IMR-90 (cell line): ENCODE measurements around the gene CDX1. TPM values are rescaled to one million over a fixed set of nuclear protein-coding genes. Genes with fewer than 3 reads are reported as not detected.

Source experiments
- ATAC-seq: fragments of 200-7000 bp; cut with Tn5 transposase; 2 replicates; pipeline ENCODE4 v1.9.1; 2020; ENCODE audit warnings: low read depth, mild to moderate bottlenecking, moderate library complexity
- BruUV-seq: library from RNA; stranded (reverse); fragments of 400-500 nt; replicated peaks from 2 replicates; lab custom pipeline; 2021; lab: Mats Ljungman, UMichigan
- CTCF ChIA-PET: fragments of 300-600 bp; formaldehyde crosslinking; extraction: SDS; loops from one replicate; lab custom pipeline; 2021; ENCODE audit warnings: antibody characterized with exemption; lab: Yijun Ruan, JAX
- POLR2A ChIA-PET: fragments of 300-600 bp; sonication (Branson Sonifier 250); formaldehyde crosslinking; loops from one replicate; lab custom pipeline; 2022; ENCODE audit warnings: antibody characterized with exemption; ENCODE audit not compliant: unreplicated experiment; lab: Charles Lee
- DNase-seq: peaks from one replicate; pipeline ENCODE4 v3.0.0; 2013
- H2AFZ ChIP-seq: replicated peaks from 2 replicates; pipeline ENCODE3; 2013; ENCODE audit warnings: low read length, mild to moderate bottlenecking; ENCODE audit not compliant: poor library complexity
- H2AK5ac ChIP-seq: 2 replicates; pipeline ENCODE4 v1.6.1; 2013; ENCODE audit warnings: low read depth, low read length, inconsistent platforms
- H2AK9ac ChIP-seq: replicated peaks from 2 replicates; pipeline ENCODE3; 2013; ENCODE audit warnings: mild to moderate bottlenecking, low read depth, low read length, moderate library complexity; ENCODE audit not compliant: poor library complexity
- H2BK120ac ChIP-seq: 2 replicates; pipeline ENCODE4 v1.6.1; 2013; ENCODE audit warnings: low read depth, low read length, inconsistent platforms
- H2BK15ac ChIP-seq: 3 replicates; pipeline ENCODE4 v1.6.1; 2013; ENCODE audit warnings: low read depth, low read length, inconsistent platforms
- H2BK20ac ChIP-seq: 2 replicates; pipeline ENCODE4 v1.6.1; 2013; ENCODE audit warnings: low read depth, mild to moderate bottlenecking, inconsistent platforms, low read length, moderate library complexity
- H2BK5ac ChIP-seq: 2 replicates; pipeline ENCODE4 v1.6.1; 2013; ENCODE audit warnings: mild to moderate bottlenecking, low read depth, low read length, inconsistent platforms; ENCODE audit not compliant: poor library complexity, severe bottlenecking
- H3K14ac ChIP-seq: replicated peaks from 2 replicates; pipeline ENCODE4 v1.6.1; 2013; ENCODE audit warnings: low read depth, low read length, inconsistent platforms
- H3K18ac ChIP-seq: 2 replicates; pipeline ENCODE4 v1.6.1; 2013; ENCODE audit warnings: low read depth, low read length, control low read depth
- H3K23ac ChIP-seq: 2 replicates; pipeline ENCODE4 v1.6.1; 2013; ENCODE audit warnings: low read depth, low read length, inconsistent platforms
- H3K27ac ChIP-seq: 2 replicates; pipeline ENCODE4 v1.5.1; 2013; ENCODE audit warnings: mild to moderate bottlenecking, control low read depth, low read length; ENCODE audit not compliant: insufficient read depth
- H3K27me3 ChIP-seq: 2 replicates; pipeline ENCODE4 v1.6.1; 2013; ENCODE audit warnings: low read length; ENCODE audit not compliant: control insufficient read depth, insufficient read depth
- H3K36me3 ChIP-seq: 2 replicates; pipeline ENCODE4 v1.6.1; 2013; ENCODE audit warnings: low read length, mixed read lengths; ENCODE audit not compliant: control insufficient read depth, insufficient read depth
- H3K4ac ChIP-seq: 2 replicates; pipeline ENCODE4 v1.6.1; 2013; ENCODE audit warnings: low read depth, low read length, inconsistent platforms
- H3K4me1 ChIP-seq: 2 replicates; pipeline ENCODE4 v1.6.1; 2013; ENCODE audit warnings: low read length, mixed read lengths; ENCODE audit not compliant: control insufficient read depth, insufficient read depth
- H3K4me2 ChIP-seq: 2 replicates; pipeline ENCODE4 v1.6.1; 2013; ENCODE audit warnings: low read depth, mild to moderate bottlenecking, control low read depth, low read length, moderate library complexity
- H3K4me3 ChIP-seq: 2 replicates; pipeline ENCODE4 v1.5.1; 2013; ENCODE audit warnings: low read depth, mild to moderate bottlenecking, control low read depth, low read length, moderate library complexity; ENCODE audit not compliant: insufficient read depth
- H3K56ac ChIP-seq: 2 replicates; pipeline ENCODE4 v1.6.1; 2013; ENCODE audit warnings: low read length, inconsistent platforms; ENCODE audit not compliant: insufficient read depth; ENCODE audit errors: extremely low read depth
- H3K79me1 ChIP-seq, 2 experiments: 2 replicates each; pipeline ENCODE4 v1.6.1; 2013; ENCODE audit warnings: low read length in 2 of 2, inconsistent platforms in 1 of 2, low read depth in 1 of 2
- H3K9ac ChIP-seq: 2 replicates; pipeline ENCODE4 v1.6.1; 2013; ENCODE audit warnings: low read depth, low read length, control low read depth
- H3K9me1 ChIP-seq: 2 replicates; pipeline ENCODE4 v1.6.1; 2013; ENCODE audit warnings: low read length, inconsistent platforms; ENCODE audit not compliant: insufficient read depth
- H3K9me3 ChIP-seq: 2 replicates; pipeline ENCODE4 v1.6.1; 2013; ENCODE audit warnings: low read length; ENCODE audit not compliant: control insufficient read depth, insufficient read depth
- H4K20me1 ChIP-seq: 2 replicates; pipeline ENCODE4 v1.6.1; 2013; ENCODE audit warnings: low read length, inconsistent platforms; ENCODE audit not compliant: insufficient read depth
- H4K5ac ChIP-seq: 2 replicates; pipeline ENCODE4 v1.6.1; 2013; ENCODE audit warnings: mild to moderate bottlenecking, low read depth, low read length, control low read depth
- H4K8ac ChIP-seq, 2 experiments: 2 replicates each; pipeline ENCODE4 v1.6.1; 2013; ENCODE audit warnings: low read depth in 2 of 2, low read length in 2 of 2, control low read depth in 1 of 2, inconsistent platforms in 1 of 2
- H4K91ac ChIP-seq: 2 replicates; pipeline ENCODE4 v1.6.1; 2013; ENCODE audit warnings: low read depth, low read length, inconsistent platforms; ENCODE audit not compliant: insufficient read depth
- BHLHE40 ChIP-seq: fragments of 150-350 bp; IDR thresholded peaks from 2 replicates; pipeline ENCODE4 v1.6.1; 2016; ENCODE audit warnings: mild to moderate bottlenecking, low read depth, low read length
- MAZ ChIP-seq: IDR thresholded peaks from 2 replicates; pipeline ENCODE4 v1.6.1; 2012; ENCODE audit warnings: low read depth, mild to moderate bottlenecking, low read length, improper control_type of control experiment, moderate library complexity, borderline replicate concordance
- POLR2A ChIP-seq: IDR thresholded peaks from 2 replicates; pipeline ENCODE4 v1.6.1; 2012; ENCODE audit warnings: mild to moderate bottlenecking, low read depth, low read length
- WGBS, 2 experiments: methylation state at CpG; one replicate each; pipeline versions ENCODE4 v1.1.5 to v1.1.7; 2013; ENCODE audit warnings: missing lambda C conversion rate in 2 of 2; ENCODE audit not compliant: insufficient read length in 1 of 2; ENCODE audit errors: extremely low coverage in 2 of 2; 5-methylcytosine and 5-hydroxymethylcytosine counted together
- dilution Hi-C: fragments of 300-500 bp; cut with HindIII; formaldehyde crosslinking; loops from one replicate; pipeline ENCODE4 v1.14.3; 2018; ENCODE audit warnings: low sequenced_read_pairs; ENCODE audit not compliant: unreplicated experiment
- in situ Hi-C: fragments of 300-500 bp; cut with MboI; formaldehyde crosslinking; loops from 3 replicates; pipeline ENCODE4 v1.14.3; 2019; ENCODE audit warnings: low sequenced_read_pairs, inconsistent platforms, mixed read lengths
- intact Hi-C: fragments of 100-400 bp; cut with micrococcal nuclease; formaldehyde crosslinking; loops from 2 replicates; pipeline ENCODE4 v1.10.0; 2022
- polyA plus RNA-seq, 3 experiments: library from polyadenylated mRNA; depleted of rRNA; stranded (reverse); fragments of >200 nt; gene quantifications; 2 replicates each; pipeline ENCODE4 v1.2.3, GENCODE V29; 2012; ENCODE audit warnings: low replicate concordance in 1 of 3
- total RNA-seq: library from RNA; depleted of rRNA; stranded (reverse); fragments of >200 nt; gene quantifications from 2 replicates; pipeline ENCODE4 v1.2.3, GENCODE V29; 2012
- TF ChIP-seq, protein P1 (sequence below): conservative IDR thresholded peaks from 2 replicates; pipeline ENCODE4 v1.5.1; 2012; ENCODE audit warnings: mild to moderate bottlenecking, low read depth, low read length, improper control_type of control experiment
- TF ChIP-seq, protein P2 (sequence below): fragments of 150-350 bp; IDR thresholded peaks from 2 replicates; pipeline ENCODE4 v1.6.1; 2016; ENCODE audit warnings: low read depth, mild to moderate bottlenecking, low read length, moderate library complexity, borderline replicate concordance

CDX1 gene
- total and polyA plus RNA-seq, 2 of the 4 experiments (the other 2 are of a cell fraction), result 0.18 to 0.24 TPM

DNA sequence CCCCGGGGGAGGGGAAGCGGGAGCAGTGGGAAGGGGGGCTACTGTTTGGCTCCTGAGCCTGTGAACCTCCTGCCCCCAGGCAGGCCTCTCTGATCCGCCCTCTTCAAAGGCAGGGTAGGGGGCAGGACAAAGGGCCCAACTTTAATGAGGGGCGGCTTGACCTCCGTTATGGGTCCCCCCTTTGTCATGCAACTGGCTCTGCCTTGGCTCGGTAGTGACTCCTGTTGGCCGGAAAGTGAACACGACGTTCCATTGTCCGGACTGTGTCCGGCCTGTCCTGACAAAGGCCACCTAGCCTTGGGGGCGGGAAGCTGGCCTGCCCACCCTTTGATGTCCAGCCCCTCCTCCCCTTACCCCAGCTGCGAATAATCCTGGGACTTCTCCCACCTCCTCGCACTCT is 1.3 kb downstream of the CDX1 start:
- H2AFZ ChIP-seq, result no peak overlapping the region
- in situ Hi-C loops, result no loop called here
- BruUV-seq, result no TSS peak

More for the DNA sequence above, 1.3 kb downstream of the CDX1 start:
- ChIA-PET CTCF (interaction anchor here (0.9 to 1.0 kb wide), 2 partner anchors 23 to 39 kb away, joined by 3 read pairs; no protein-coding TSS in a partner anchor), POLR2A (no interaction called here)
- no peak overlapping the region for H3K4ac ChIP-seq
- no peak for TF ChIP-seq MAZ
- TF ChIP-seq, protein P1, sequence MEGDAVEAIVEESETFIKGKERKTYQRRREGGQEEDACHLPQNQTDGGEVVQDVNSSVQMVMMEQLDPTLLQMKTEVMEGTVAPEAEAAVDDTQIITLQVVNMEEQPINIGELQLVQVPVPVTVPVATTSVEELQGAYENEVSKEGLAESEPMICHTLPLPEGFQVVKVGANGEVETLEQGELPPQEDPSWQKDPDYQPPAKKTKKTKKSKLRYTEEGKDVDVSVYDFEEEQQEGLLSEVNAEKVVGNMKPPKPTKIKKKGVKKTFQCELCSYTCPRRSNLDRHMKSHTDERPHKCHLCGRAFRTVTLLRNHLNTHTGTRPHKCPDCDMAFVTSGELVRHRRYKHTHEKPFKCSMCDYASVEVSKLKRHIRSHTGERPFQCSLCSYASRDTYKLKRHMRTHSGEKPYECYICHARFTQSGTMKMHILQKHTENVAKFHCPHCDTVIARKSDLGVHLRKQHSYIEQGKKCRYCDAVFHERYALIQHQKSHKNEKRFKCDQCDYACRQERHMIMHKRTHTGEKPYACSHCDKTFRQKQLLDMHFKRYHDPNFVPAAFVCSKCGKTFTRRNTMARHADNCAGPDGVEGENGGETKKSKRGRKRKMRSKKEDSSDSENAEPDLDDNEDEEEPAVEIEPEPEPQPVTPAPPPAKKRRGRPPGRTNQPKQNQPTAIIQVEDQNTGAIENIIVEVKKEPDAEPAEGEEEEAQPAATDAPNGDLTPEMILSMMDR, result 0 out of 2 replicates have a peak, but pooled peaks have one; percentile 5
- TF ChIP-seq BHLHE40, result no peak
- TF ChIP-seq, protein P2, sequence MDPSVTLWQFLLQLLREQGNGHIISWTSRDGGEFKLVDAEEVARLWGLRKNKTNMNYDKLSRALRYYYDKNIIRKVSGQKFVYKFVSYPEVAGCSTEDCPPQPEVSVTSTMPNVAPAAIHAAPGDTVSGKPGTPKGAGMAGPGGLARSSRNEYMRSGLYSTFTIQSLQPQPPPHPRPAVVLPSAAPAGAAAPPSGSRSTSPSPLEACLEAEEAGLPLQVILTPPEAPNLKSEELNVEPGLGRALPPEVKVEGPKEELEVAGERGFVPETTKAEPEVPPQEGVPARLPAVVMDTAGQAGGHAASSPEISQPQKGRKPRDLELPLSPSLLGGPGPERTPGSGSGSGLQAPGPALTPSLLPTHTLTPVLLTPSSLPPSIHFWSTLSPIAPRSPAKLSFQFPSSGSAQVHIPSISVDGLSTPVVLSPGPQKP, result no peak
- no peak for TF ChIP-seq POLR2A
- ATAC-seq (no peak), DNase-seq (no peak)
- H4K5ac ChIP-seq, result no peak overlapping the region
- H3K14ac ChIP-seq, result no peak overlapping the region
- H2BK5ac ChIP-seq, result no peak overlapping the region
- no peaks in the 10 kb centered on the region for H3K79me1 ChIP-seq
- intact Hi-C loops (no loop called here), dilution Hi-C loops (no loop called here)
- no peaks in the 10 kb centered on the region for H3K9me3 ChIP-seq
- no peak overlapping the region for H2BK120ac ChIP-seq
- H2BK20ac ChIP-seq, result no peak overlapping the region
- H3K56ac ChIP-seq, result no peak overlapping the region
- H3K36me3 ChIP-seq, result no peaks in the 10 kb centered on the region
- no peak overlapping the region for H3K4me3 ChIP-seq
- no peak overlapping the region for H3K18ac ChIP-seq
- H3K23ac ChIP-seq, result no peak overlapping the region
- WGBS, 2 experiments, result 83% methylated on average over 7 of the region's 14 CpGs; no CpG with 5 or more reads in 1 of the 2 experiments
- no peak overlapping the region for H3K27ac ChIP-seq
- no peak overlapping the region for H4K91ac ChIP-seq
- H2BK15ac ChIP-seq, result no peak overlapping the region
- peaks cover 4% of the 10 kb centered on the region; the same call in 1 of the 2 replicates for H3K9me1 ChIP-seq
- no peak overlapping the region for H2AK5ac ChIP-seq
- H3K27me3 ChIP-seq, result peaks cover 24% of the 10 kb centered on the region
- H4K8ac ChIP-seq, result no peak overlapping the region
- H2AK9ac ChIP-seq, result peak overlapping the region; percentile 20
- H3K9ac ChIP-seq, result no peak overlapping the region
- H3K4me2 ChIP-seq, result no peak overlapping the region
- H3K4me1 ChIP-seq, result peaks cover 9% of the 10 kb centered on the region; the same call in 1 of the 2 replicates
- H4K20me1 ChIP-seq, result no peaks in the 10 kb centered on the region
